Osteocyte (in vitro differentiated cells): ENCODE data around the gene KAT2B. TPM values are rescaled to one million over a fixed set of nuclear protein-coding genes. Genes with fewer than 3 reads are reported as not detected.

Experiments used
- DNase-seq: peaks from one replicate; pipeline ENCODE4 v3.0.0; 2021; ENCODE audit warnings: mixed read lengths; ENCODE audit not compliant: unreplicated experiment; ENCODE audit errors: extremely low spot score
- H3K27ac Mint-ChIP-seq: one replicate; pipeline ENCODE4 v1.8.0; 2021; ENCODE audit warnings: mild to moderate bottlenecking, mixed read lengths; ENCODE audit not compliant: unreplicated experiment
- H3K27me3 Mint-ChIP-seq: one replicate; pipeline ENCODE4 v1.8.0; 2021; ENCODE audit warnings: mixed read lengths; ENCODE audit not compliant: unreplicated experiment
- H3K36me3 Mint-ChIP-seq: one replicate; pipeline ENCODE4 v1.8.0; 2021; ENCODE audit warnings: mixed read lengths; ENCODE audit not compliant: unreplicated experiment
- H3K4me1 Mint-ChIP-seq: one replicate; pipeline ENCODE4 v1.8.0; 2021; ENCODE audit warnings: mixed read lengths; ENCODE audit not compliant: unreplicated experiment
- H3K4me3 Mint-ChIP-seq: one replicate; pipeline ENCODE4 v1.8.0; 2021; ENCODE audit warnings: mild to moderate bottlenecking, moderate library complexity, mixed read lengths; ENCODE audit not compliant: unreplicated experiment
- H3K9me3 Mint-ChIP-seq: one replicate; pipeline ENCODE4 v1.8.0; 2021; ENCODE audit warnings: mixed read lengths; ENCODE audit not compliant: unreplicated experiment
- total RNA-seq: library from RNA; stranded (reverse); gene quantifications from 2 replicates; pipeline ENCODE4 v1.2.1, GENCODE V29; 2021
- TF ChIP-seq, protein P1 (sequence below): fragments of 200-600 bp; sonication (generic); IDR thresholded peaks from 2 replicates; pipeline ENCODE4 v1.5.0; 2021; ENCODE audit warnings: antibody characterized with exemption, mild to moderate bottlenecking, moderate library complexity

KAT2B gene
- total RNA-seq, 1 donor from 2014 or later: 15.7 TPM

- no peak overlapping the region for H3K4me3 Mint-ChIP-seq
- H3K27me3 Mint-ChIP-seq: no peaks in the 10 kb centered on the region
- H3K9me3 Mint-ChIP-seq: no peaks in the 10 kb centered on the region
- H3K36me3 Mint-ChIP-seq: peaks cover 22% of the 10 kb centered on the region
- H3K27ac Mint-ChIP-seq: no peak overlapping the region
- peaks cover 2% of the 10 kb centered on the region for H3K4me1 Mint-ChIP-seq
- no peak for DNase-seq
- TF ChIP-seq, protein P1, sequence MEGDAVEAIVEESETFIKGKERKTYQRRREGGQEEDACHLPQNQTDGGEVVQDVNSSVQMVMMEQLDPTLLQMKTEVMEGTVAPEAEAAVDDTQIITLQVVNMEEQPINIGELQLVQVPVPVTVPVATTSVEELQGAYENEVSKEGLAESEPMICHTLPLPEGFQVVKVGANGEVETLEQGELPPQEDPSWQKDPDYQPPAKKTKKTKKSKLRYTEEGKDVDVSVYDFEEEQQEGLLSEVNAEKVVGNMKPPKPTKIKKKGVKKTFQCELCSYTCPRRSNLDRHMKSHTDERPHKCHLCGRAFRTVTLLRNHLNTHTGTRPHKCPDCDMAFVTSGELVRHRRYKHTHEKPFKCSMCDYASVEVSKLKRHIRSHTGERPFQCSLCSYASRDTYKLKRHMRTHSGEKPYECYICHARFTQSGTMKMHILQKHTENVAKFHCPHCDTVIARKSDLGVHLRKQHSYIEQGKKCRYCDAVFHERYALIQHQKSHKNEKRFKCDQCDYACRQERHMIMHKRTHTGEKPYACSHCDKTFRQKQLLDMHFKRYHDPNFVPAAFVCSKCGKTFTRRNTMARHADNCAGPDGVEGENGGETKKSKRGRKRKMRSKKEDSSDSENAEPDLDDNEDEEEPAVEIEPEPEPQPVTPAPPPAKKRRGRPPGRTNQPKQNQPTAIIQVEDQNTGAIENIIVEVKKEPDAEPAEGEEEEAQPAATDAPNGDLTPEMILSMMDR: no peak
Measured at GRCh38 chr3:20128358-20128757, 88.1 kb downstream of the KAT2B start.

DNA sequence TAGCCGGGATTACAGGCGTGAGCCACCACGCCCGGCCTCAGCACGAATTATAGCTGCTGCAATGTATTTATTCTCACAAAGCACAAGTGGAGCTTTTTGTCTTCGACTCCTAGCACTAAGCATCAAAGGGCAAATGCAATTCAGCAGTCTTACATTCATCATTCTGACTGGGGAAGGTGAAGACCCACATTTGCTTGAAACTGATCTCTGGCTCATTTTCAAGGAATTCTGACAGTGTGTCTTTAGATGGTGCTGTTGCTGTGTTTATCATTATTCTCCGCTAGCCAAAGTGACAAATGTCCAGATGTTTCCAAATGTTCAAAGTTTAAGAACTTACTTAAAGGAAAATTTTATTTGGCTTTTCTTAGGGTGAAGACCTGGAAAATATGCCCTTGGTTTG is 89.9 kb downstream of the KAT2B start:
- Mint-ChIP-seq H3K4me1 (peaks cover 2% of the 10 kb centered on the region), H3K27ac (no peak overlapping the region), H3K4me3 (no peak overlapping the region), H3K36me3 (peaks cover 15% of the 10 kb centered on the region), H3K9me3 (no peaks in the 10 kb centered on the region), H3K27me3 (no peaks in the 10 kb centered on the region)
- DNase-seq: no peak
- TF ChIP-seq, protein P1: no peak

DNA sequence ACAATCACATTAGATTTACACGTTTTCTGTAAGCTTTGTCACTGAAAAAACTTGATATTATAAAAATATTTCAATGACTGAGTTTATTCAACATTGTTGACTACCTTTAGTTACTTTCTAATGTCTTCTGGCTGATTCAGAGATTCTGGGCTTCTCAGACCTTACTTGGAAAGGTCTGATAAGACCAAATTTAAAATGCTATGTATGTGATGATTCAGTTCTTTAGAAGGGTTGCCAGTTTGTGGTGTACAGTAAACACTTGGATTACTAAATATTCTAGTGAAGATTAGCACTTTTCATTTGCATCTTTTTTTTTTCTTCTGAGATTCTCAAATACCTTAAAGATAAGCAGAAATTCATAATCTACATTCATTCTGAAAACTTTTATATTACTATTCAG is 96.0 kb downstream of the KAT2B start:
- Mint-ChIP-seq H3K4me3 (no peak overlapping the region), H3K9me3 (no peaks in the 10 kb centered on the region), H3K27ac (no peak overlapping the region), H3K36me3 (peaks cover 5% of the 10 kb centered on the region), H3K4me1 (no peaks in the 10 kb centered on the region), H3K27me3 (no peaks in the 10 kb centered on the region)
- TF ChIP-seq, protein P1: no peak
- no peak for DNase-seq

DNA sequence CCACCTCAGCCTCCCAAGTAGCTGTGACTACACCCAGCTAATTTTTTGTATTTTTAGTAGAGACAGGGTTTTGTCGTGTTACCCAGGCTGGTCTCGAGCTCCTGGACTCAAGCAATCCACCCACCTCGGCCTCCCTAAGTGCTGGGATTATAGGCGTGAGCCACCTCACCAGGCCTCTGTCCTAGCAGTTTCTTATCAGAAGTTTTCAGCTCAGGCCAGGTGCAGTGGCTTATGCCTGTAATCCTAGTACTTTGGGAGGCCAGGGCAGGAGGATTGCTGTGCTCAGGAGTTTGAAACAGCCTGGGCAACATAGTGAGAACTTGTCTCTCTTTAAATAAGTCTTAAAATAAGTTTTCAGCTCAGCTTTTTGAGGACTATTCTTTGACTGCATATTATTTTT is 97.4 kb downstream of the KAT2B start:
- TF ChIP-seq, protein P1: no peak
- H3K36me3 Mint-ChIP-seq: peaks cover 8% of the 10 kb centered on the region
- H3K27ac Mint-ChIP-seq: no peak overlapping the region
- DNase-seq: no peak
- no peaks in the 10 kb centered on the region for H3K27me3 Mint-ChIP-seq
- no peak overlapping the region for H3K4me3 Mint-ChIP-seq
- no peaks in the 10 kb centered on the region for H3K9me3 Mint-ChIP-seq
- H3K4me1 Mint-ChIP-seq: peaks cover 2% of the 10 kb centered on the region

DNA sequence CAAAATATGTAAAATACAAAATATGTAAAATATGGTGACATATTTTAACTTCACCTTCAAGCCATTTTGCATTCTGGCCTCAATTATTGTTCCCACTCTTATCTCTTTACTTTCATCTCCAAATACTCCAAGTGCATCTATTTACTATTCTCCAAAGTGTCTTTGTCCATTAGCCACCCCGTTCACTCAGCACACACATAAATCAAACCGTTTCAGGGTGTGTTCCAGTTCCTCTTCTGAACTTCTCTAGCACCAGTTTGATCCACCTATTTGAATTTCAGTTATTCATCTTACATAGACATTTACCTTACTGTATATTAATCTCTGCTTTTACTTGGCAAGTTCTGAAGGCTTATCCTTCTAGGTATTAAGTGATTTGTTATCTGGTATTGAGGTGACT is 100.6 kb downstream of the KAT2B start:
- H3K27ac Mint-ChIP-seq: no peak overlapping the region
- TF ChIP-seq, protein P1: no peak
- H3K36me3 Mint-ChIP-seq: peaks cover 17% of the 10 kb centered on the region
- H3K4me1 Mint-ChIP-seq: peaks cover 2% of the 10 kb centered on the region
- DNase-seq: no peak
- H3K27me3 Mint-ChIP-seq: no peaks in the 10 kb centered on the region
- no peaks in the 10 kb centered on the region for H3K9me3 Mint-ChIP-seq
- no peak overlapping the region for H3K4me3 Mint-ChIP-seq
